Progenitor cell of endocrine pancreas (in vitro differentiated cells): ENCODE measurements around the gene EPRS1. TPM values are rescaled to one million over a fixed set of nuclear protein-coding genes. Genes with fewer than 3 reads are reported as not detected.
A peak's percentile ranks its signal among the peaks of the same experiment; 100 is the strongest.
"Not testable (repeated sequence)": the region's sequence is repeated elsewhere in the genome, so short reads cannot be mapped to it uniquely, and the experiment has no call there.

ENCODE experiments used
- DNase-seq: peaks from one replicate; pipeline ENCODE4 v3.0.0; 2021; ENCODE audit warnings: low spot score; ENCODE audit not compliant: unreplicated experiment
- H3K27ac Mint-ChIP-seq: 2 replicates; pipeline ENCODE4 v1.8.0; 2021; ENCODE audit warnings: mild to moderate bottlenecking, moderate library complexity, mixed read lengths
- H3K27me3 Mint-ChIP-seq: 2 replicates; pipeline ENCODE4 v1.8.0; 2021; ENCODE audit warnings: mixed read lengths
- H3K36me3 Mint-ChIP-seq: 2 replicates; pipeline ENCODE4 v1.8.0; 2022; ENCODE audit warnings: mixed read lengths; ENCODE audit not compliant: insufficient read depth
- H3K4me1 Mint-ChIP-seq: 2 replicates; pipeline ENCODE4 v1.8.0; 2021; ENCODE audit warnings: low read depth, mixed read lengths
- H3K4me3 Mint-ChIP-seq: 2 replicates; pipeline ENCODE4 v1.8.0; 2021; ENCODE audit warnings: low read depth, mild to moderate bottlenecking, moderate library complexity, mixed read lengths
- H3K9me3 Mint-ChIP-seq: 2 replicates; pipeline ENCODE4 v1.8.0; 2021; ENCODE audit warnings: low read depth, mixed read lengths
- total RNA-seq: library from RNA; stranded (reverse); gene quantifications from 2 replicates; pipeline ENCODE4 v1.2.1, GENCODE V29; 2021
- TF ChIP-seq, protein P1 (sequence below): fragments of 200-600 bp; sonication (generic); IDR thresholded peaks from one replicate; pipeline ENCODE4 v1.5.0; 2021; ENCODE audit warnings: antibody characterized with exemption, mild to moderate bottlenecking; ENCODE audit not compliant: unreplicated experiment

The EPRS1 gene
- total RNA-seq, 1 donor from 2014 or later = 103 TPM

DNA sequence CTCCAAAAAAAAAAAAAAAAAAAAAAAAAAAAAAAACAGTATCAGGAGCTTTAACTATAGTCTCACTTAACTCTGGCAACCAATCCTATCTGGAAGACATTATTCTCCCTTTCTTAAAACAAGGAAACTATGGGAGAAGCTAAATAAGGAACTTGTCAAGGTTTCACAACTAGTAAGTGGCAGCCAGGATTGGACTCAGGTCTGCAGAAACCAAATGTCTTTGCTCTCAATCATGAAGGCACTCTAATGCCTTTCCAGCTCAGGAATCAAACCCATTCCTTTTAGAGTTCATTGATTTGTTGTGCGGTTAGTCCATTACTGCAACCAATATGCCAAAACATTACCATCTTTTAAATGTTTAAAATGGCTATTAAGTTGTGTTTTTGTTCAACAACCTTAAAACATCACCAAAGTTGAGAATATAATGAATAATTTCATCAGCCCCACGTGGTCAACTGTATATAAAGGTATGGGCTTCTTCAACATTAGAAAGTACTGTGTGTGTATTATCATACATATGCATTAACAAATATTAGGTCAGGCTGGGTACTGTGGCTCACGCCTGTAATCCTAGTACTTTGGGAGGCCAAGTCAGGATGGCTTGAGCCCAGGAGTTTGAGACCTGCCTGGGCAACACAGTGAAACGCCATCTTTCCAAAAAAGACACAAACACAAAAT is 1.5 kb downstream of the EPRS1 start:
- Mint-ChIP-seq H3K27ac (peak overlapping the region; percentile 97), H3K27me3 (no peaks in the 10 kb centered on the region), H3K36me3 (peaks cover 1% of the 10 kb centered on the region), H3K4me1 (peaks cover 14% of the 10 kb centered on the region), H3K9me3 (no peaks in the 10 kb centered on the region), H3K4me3 (peak overlapping the region; percentile 94)
- TF ChIP-seq, protein P1, sequence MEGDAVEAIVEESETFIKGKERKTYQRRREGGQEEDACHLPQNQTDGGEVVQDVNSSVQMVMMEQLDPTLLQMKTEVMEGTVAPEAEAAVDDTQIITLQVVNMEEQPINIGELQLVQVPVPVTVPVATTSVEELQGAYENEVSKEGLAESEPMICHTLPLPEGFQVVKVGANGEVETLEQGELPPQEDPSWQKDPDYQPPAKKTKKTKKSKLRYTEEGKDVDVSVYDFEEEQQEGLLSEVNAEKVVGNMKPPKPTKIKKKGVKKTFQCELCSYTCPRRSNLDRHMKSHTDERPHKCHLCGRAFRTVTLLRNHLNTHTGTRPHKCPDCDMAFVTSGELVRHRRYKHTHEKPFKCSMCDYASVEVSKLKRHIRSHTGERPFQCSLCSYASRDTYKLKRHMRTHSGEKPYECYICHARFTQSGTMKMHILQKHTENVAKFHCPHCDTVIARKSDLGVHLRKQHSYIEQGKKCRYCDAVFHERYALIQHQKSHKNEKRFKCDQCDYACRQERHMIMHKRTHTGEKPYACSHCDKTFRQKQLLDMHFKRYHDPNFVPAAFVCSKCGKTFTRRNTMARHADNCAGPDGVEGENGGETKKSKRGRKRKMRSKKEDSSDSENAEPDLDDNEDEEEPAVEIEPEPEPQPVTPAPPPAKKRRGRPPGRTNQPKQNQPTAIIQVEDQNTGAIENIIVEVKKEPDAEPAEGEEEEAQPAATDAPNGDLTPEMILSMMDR = no peak
- DNase-seq = no peak

DNA sequence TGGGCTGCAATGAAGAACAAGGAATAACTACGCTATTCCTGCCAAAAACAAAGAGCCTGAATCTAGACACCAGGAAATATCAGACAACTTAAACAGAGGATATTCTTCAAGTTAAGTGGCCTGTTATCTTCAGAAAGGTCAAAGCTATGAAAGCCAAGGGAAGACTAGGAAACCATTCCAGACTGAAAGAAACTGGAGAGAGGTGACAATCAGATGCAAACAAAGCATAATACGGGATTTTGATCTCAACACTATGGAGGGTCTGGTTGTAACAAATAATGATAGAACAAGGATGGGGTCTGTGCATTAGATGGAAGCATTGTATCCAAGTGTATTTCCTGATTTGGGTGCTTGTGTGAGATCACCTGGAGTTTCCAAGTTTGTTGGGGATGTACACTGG is 2.7 kb downstream of the EPRS1 start:
- Mint-ChIP-seq H3K4me1 (peaks cover 14% of the 10 kb centered on the region), H3K36me3 (peaks cover 3% of the 10 kb centered on the region), H3K27ac (no peak overlapping the region), H3K9me3 (no peaks in the 10 kb centered on the region), H3K27me3 (no peaks in the 10 kb centered on the region), H3K4me3 (no peak overlapping the region)
- no peak for DNase-seq
- TF ChIP-seq, protein P1 = no peak

DNA sequence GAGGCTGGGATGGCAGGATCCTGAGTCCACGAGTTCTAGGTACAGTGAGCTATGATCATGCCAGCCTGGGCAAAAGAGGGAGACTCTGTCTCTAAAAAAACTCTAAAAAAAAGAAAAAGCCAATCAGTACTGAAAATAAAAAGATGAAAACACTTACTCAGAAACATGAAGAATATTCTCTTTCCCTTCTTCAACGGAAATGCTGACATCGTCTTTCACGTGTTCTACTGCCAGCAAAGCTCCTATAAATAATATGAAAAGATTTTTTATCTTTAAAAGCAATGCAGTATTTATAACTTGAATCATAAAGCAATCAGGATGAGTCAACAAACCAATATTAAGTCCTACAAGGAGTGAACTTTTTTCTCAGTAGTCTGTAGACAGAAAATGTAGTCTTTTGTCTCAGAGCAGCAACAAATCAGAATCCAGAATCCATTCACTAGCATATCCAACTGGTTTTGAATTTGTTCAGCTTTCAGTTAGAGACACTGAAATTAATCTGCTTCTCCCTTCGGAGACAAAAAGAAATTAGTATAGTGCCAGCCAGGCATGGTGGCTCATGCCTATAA is 6.2 kb downstream of the EPRS1 start:
- peaks cover 11% of the 10 kb centered on the region for H3K36me3 Mint-ChIP-seq
- no peak overlapping the region for H3K4me3 Mint-ChIP-seq
- no peaks in the 10 kb centered on the region for H3K9me3 Mint-ChIP-seq
- TF ChIP-seq, protein P1 = no peak
- no peak overlapping the region for H3K27ac Mint-ChIP-seq
- H3K4me1 Mint-ChIP-seq = peaks cover 10% of the 10 kb centered on the region
- no peaks in the 10 kb centered on the region for H3K27me3 Mint-ChIP-seq
- DNase-seq = no peak

DNA sequence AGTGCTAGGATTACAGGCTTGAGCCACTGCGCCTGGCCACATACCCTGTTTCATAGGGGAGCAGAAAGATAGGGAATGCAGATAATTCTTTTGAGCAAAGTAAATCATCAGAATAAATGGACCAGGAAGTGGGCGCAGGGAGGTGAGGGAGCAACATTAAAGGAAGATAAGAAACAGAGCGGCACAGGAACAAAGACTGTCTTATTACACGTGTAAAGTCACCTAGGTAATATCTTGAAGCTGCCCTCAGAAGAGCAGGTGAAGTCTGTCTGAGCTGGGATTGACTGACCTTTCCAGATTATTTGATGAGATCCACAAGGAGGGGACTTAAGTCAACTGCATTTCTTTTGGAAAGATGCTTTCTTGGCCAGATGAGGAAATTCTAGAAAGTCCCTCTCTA is 7.7 kb downstream of the EPRS1 start:
- Mint-ChIP-seq H3K9me3 (no peaks in the 10 kb centered on the region), H3K36me3 (peaks cover 11% of the 10 kb centered on the region), H3K27me3 (no peaks in the 10 kb centered on the region), H3K27ac (peak overlapping the region; percentile 22), H3K4me1 (peaks cover 5% of the 10 kb centered on the region), H3K4me3 (no peak overlapping the region)
- DNase-seq = no peak
- TF ChIP-seq, protein P1 = no peak

DNA sequence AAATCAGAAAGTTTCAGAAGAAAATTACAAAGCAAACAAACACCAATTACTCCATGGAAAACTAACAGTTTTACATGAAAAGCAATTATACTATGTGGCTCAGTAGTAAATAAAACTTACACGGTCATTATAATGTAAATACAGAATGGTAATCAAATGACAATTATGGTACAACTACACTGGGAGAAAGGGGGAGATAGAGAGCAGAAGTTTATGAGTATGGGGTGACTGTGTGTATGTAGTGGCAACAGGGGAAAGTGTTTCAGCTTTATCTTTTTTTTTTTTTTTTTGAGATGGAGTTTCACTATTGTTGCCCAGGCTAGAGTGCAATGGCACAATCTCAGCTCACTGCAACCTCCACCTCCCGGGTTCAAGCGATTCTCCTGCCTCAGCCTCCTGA is 8.5 kb downstream of the EPRS1 start:
- H3K27me3 Mint-ChIP-seq, DNase-seq, H3K27ac Mint-ChIP-seq, H3K4me1 Mint-ChIP-seq, H3K4me3 Mint-ChIP-seq, H3K9me3 Mint-ChIP-seq: not testable (repeated sequence)
- H3K36me3 Mint-ChIP-seq = peaks cover 11% of the 10 kb centered on the region

DNA sequence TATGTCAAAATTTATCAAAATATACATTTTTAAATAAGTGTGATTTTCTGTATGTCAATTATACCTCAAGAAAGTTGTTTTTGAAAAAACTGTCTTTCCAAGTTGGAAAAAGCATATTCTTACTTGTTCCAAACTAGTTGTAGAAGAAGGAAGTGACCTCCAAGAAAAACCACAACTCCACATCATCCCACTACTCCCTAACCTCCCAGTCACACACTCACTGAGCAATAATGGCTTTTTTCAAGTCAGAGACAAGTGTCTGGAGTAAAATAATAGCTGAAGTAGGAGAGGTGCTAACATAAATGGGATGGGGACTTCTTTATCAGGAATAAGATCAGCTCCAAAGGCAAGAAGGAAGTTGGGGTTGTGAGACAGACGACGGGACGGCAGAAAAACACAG is 13.4 kb downstream of the EPRS1 start:
- Mint-ChIP-seq H3K36me3 (peaks cover 20% of the 10 kb centered on the region), H3K4me3 (no peak overlapping the region)
- DNase-seq = no peak

More for the DNA sequence above, 13.4 kb downstream of the EPRS1 start:
- Mint-ChIP-seq H3K4me1 (peaks cover 7% of the 10 kb centered on the region), H3K27ac (no peak overlapping the region), H3K27me3 (no peaks in the 10 kb centered on the region), H3K9me3 (no peaks in the 10 kb centered on the region)
- TF ChIP-seq, protein P1 = no peak
